HG02973 (cell line): ENCODE data around the gene IL24.

Experiments used
- ATAC-seq: cut with Tn5 transposase; IDR thresholded peaks from one replicate; pipeline ENCODE4 v1.9.1; 2021; ENCODE audit warnings: moderate library complexity; ENCODE audit not compliant: unreplicated experiment

IL24 gene

GRCh38 chr1:206951318-206952100 is 54.3 kb downstream of the IL24 start:
- no peak for ATAC-seq

DNA sequence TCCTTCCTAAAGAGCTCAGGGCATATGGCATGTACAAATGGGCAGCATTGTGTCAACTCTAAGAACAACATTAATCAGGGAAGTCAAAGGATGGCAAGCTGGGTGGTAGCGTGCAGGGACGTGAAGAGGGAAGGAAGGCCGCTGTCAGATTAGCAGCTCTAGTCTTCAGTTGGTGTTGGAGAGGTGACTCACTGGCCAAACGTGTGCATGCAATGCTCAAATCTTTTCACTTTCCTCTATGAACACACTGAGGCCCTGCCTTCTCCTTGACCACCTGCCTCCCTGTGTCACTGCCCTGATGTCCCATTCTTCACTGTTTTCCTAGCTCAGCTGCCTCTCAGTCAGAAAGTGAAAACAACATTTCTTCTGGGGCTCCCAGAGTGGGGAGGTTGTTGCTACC is 54.9 kb downstream of the IL24 start:
- no peak for ATAC-seq

DNA sequence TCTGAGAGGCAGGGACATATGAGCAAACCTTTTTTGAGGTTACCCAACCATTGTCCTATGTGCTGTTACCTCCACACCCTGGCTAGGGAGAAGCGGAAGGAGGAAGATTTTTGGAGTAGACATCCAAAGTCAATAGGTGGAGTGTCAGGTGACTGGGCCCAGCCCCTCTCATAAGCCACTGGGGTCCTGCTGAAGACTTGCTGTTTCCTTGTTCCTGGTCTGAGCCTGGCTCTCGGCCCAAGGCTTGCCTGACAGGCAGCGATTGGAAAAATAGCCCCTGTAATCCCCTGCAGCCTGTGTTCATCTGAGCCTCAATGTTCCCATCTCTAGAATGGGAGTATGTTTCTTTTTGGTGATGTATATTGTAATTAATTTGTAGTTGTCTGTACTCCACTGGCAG is 55.9 kb downstream of the IL24 start:
- ATAC-seq, result no peak

DNA sequence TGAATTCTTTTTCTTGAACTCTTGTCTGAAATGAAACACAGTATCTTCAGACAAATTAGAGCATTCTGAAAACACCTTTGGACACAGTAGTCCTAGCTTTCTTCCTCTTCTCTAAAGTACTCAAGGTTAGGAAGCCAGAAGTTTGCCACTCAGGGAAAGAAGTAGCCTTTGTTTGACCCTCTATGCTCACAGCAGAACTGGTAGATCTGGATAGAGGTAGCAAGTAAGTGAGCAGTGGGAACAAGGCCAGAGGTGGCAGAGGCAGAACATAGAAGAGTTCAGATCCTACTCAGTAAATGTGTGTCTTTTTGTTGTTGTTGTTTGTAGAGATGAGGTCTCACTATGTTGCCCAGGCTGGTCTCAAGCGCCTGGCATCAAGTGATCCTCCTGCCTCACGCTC is 56.4 kb downstream of the IL24 start:
- ATAC-seq, result no peak
